GM21576 (cell line): ENCODE data around the gene ADAMTS13.
A peak's percentile ranks its signal among the peaks of the same experiment; 100 is the strongest.
"Not testable (repeated sequence)": the region's sequence is repeated elsewhere in the genome, so short reads cannot be mapped to it uniquely, and the experiment has no call there.

Experiments
- ATAC-seq: cut with Tn5 transposase; IDR thresholded peaks from one replicate; pipeline ENCODE4 v1.9.1; 2021; ENCODE audit warnings: mild to moderate bottlenecking, moderate library complexity; ENCODE audit not compliant: unreplicated experiment

The ADAMTS13 gene

DNA sequence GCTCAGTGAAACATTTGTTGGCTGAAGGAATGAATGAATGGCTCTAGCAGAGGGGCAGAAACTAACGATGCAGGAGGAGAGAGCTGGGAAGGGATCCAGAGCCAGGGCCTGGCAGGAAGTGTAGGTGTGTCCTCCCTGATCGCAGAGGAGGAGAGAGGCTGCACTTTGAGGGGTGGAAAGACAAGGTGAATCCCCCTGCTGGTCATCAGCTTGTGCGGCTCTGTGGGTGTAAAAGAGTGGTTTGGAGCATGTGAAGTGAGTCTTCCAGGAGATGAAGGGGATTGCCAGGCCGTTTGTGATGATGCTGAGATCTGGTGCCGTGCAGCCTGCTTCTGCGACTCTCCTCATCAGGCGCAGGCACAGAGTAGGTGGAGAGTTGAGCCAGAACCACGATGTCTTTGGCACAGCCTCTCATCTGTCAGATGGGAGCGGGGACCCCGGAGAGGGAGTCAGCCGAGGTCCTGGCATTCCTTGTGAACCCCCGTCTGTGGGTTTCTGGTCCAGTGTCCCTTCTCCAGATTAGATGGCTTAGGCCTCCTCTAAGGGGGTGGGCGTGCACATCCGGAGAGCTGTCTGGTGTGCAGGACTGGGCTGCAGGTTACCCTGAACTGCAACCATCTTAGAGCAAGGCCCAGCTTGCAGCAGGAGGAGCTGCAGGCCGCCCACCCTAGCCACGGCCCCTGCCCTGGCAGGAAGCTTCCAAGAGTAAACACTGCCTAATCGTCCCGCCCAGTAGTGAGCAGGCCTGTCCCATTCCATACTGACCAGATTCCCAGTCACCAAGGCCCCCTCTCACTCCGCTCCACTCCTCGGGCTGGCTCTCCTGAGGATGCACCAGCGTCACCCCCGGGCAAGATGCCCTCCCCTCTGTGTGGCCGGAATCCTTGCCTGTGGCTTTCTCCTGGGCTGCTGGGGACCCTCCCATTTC, at the start of gene ADAMTS13:
TSS of gene ADAMTS13 (plus strand) at position 753 of the 928 bp plus-strand sequence. CDS start at position 830, 77 bp downstream.
- ATAC-seq = no peak

DNA sequence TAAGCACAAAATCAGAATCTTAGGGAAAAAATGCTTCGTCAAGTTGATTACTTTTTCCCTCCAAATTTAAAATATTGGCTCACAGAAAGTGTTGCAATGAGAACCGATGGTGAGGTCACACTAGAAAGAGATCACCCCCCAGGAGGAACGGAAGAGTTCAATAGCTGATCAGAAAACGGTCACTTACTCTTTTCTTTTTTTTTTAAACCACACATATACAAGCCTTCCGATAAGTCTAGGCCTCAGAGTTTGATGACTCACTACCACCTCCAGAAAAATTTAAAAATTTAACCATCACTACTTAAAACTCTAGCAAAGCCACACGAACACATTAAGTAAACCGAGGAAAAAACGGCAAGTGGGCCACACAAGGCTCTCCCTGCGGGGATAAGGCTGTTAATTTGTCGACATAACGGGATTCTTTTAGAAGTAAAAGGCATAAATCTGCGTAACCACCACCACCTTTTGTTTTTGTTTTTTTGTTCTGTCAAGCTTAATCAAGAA, 47.5 kb upstream of the ADAMTS13 start:
- no peak for ATAC-seq

DNA sequence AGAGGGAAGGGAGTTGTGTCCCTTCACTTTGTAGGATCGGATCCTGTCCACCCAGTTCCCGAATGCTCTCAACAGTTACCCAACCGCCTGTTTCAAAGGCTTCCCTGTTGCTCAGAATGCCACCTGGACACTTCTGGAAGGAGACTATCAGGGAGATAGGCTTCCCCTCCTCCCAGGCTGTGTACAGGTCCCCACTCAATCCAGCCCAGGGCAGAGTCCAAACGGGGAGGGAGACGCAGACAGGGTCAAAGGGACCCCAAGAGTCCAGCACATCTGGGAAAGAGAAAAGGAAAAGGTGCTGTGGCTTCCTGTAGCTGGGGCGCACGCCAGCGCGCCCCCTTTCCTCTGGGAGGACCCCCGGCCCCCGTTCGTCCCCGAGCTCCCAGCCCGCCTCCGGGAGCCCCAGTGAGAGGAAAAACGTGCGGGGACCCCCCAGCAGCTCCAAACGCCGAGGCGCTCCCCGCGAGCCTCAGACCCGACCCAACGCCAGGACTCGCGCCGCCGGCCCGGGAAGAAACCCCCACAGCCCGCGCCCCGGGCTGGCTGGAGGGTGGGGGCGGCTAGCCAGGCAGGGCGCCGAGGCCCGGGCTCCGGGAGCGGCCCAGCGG, 46.9 kb upstream of the ADAMTS13 start:
- ATAC-seq = peak; percentile 10

DNA sequence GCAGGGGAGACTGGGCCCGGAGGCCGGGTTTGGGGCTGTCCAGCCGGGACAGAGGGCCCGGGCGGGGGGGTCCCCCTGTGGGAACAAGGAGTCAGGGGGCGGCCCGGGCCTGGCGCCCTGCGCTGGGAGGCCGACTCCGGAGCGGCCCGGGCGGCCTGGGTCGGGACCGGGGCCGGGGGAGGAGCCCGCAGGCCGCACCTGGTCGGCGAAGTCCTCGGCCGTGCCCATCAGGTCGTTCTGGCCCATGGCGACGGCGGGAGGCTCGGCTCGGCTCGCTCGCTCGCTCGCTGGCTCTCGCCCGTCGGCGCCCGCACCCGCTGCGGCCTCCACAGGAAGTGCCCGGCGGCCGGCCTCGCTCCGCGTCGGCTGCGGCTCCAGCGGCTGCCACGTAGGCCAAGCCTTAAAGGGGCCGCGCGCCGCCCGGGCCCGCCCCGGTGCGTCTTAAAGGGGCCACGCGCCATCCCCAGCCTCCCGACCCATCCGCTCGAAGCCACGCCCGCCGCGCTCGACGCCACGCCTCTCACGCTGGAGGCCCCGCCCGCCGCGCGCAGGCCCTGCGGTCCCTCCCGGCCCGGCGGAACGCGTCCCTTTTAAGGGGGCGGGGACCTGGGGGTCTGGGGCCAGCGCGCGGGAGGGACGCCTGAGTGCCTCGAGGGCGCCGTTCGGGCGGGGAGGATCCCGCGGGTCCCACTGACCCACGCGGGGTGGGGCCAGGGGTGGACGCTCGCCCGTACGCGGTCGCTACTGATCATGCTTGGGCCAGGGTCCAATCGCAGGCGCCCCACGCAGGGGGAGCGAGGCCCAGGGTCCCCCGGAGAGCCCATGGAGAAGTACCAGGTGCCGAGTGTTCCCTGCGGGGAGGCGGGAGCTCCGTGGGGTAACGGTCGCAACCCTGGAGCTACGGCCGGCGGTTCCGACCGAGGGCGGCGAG, 46.2 kb upstream of the ADAMTS13 start, which contains the start of the genes STKLD1 and SURF4:
TSS of gene STKLD1 (plus strand) at position 643 of the 931 bp plus-strand sequence. CDS start at position 751, 108 bp downstream.
TSS of gene SURF4 (minus strand) at position 337 of the 931 bp plus-strand sequence. CDS start at position 246, 91 bp downstream.
- ATAC-seq = peak; percentile 87

GRCh38 chr9:133377280-133377679, 44.9 kb upstream of the ADAMTS13 start:
- ATAC-seq = not testable (repeated sequence)

- no peak for ATAC-seq
Measured at GRCh38 chr9:133377721-133378216, 44.4 kb upstream of the ADAMTS13 start.

DNA sequence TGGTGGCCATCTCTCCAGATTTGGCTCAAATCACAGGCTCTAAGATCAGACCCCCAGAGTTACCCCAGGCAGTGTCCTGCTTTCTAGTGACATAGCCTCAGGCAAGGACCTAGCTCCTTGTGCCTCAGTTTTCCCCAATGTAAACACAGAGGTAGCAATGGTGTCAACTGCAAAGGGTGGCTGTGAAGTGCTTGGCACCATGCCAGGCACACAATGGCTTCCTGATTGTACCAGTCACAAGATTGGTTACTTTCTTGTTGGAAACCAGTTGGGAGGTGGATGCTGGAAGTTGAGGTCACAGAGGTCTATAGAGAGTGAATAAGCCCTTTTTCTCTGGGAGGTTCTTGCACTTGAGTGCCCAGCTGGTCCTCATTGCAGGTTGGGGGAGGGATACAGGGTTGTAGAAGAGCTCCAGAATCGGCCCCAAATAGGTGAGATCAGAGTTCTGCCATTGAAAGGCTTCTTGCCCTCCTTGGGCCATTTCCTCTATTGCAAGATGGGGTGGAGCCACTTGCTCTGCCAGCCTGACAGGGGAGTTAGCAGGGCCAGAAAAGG, 43.7 kb upstream of the ADAMTS13 start:
- no peak for ATAC-seq

DNA sequence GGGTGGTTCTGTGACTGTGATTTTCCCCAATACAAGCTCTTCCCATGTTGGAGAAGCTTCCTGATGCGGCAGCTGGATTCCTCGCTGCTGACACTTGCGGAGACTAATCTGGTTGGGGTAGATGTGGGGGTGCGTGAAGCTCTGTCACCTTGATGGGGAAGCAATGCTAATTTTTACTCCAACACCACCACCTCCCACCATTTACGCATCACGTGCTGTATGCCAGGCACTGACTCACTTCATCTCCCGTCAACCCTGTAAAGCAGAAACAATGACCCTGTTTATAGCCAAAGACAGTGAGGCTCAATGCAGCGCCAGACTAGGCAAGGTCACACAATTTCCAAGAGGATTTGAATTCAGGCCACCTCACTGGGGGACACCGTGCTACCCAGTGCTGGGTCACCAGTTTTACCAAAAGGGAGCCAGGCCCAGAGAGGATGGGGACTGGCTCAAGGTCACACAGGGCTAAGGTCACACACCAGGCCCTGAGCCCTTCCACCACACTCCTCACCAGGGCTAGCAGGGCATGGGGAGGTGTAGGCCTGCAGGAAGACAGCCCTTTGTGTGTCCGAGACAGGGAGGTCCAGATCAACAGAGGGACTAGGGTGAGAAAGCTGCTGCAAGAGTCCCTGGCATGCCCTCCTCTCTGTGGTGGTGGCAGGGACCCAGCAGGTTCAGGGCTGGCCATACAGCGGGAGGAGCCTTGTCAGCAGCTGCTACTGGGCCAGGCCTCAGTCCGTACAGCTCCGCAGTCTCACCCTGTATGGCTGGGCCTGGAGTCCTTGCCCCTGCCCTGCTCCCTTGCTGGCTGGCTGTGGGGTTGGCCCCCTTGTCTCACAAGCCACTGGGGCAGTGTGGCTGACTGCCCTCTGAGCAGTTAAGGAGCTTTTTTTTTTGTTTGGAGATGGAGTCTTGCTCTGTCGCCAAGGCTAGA, 42.7 kb upstream of the ADAMTS13 start:
- ATAC-seq = no peak

- no peak for ATAC-seq
Measured at GRCh38 chr9:133380734-133381133, 41.4 kb upstream of the ADAMTS13 start.

GRCh38 chr9:133382507-133383141, 39.5 kb upstream of the ADAMTS13 start:
- no peak for ATAC-seq

DNA sequence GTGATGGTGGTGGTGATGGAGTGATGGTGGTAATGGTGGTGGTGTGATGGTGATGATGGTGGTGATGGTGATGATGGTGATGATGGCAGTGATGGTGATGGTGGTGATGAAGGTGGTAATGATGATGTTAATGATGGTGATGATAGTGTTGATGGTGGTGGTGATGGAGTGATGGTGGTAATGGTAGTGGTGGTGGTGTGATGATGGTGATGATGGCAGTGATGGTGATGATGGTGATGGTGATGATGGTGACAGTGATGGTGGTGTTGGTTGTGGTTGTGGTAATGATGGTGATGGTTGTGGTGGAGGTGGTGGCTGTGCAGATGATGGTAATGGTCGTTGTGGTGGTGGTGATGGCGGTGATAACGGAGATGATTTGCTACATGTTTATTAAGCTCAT, 38.7 kb upstream of the ADAMTS13 start:
- ATAC-seq = no peak

GRCh38 chr9:133384736-133385321, 37.3 kb upstream of the ADAMTS13 start:
- ATAC-seq = no peak

- no peak for ATAC-seq
Measured at GRCh38 chr9:133385452-133385851, 36.7 kb upstream of the ADAMTS13 start.

GRCh38 chr9:133386338-133386737, 35.8 kb upstream of the ADAMTS13 start:
- ATAC-seq = no peak

DNA sequence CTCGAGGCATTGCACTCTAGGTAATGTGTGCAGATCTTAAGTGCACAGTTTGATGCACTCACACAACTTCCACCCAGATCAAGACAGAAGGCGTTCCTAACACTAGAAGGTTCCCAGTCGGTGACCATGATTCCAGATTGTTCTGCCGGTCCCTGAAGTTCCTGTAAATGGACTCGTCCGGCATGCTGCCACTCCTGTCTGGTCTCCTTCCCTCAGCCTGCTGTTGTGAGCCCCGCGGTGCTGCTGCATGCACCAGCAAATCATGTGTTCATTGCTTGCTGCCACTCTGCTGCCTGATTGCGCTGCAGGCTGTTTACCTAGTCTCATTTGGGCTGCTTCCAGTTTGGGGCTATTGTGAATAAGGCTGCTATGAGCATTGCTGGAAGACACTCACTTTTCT, 34.5 kb upstream of the ADAMTS13 start:
- ATAC-seq = no peak

- no peak for ATAC-seq
Measured at GRCh38 chr9:133389025-133389557, 33.1 kb upstream of the ADAMTS13 start.

- ATAC-seq = no peak
Measured at GRCh38 chr9:133389562-133389961, 32.6 kb upstream of the ADAMTS13 start.

DNA sequence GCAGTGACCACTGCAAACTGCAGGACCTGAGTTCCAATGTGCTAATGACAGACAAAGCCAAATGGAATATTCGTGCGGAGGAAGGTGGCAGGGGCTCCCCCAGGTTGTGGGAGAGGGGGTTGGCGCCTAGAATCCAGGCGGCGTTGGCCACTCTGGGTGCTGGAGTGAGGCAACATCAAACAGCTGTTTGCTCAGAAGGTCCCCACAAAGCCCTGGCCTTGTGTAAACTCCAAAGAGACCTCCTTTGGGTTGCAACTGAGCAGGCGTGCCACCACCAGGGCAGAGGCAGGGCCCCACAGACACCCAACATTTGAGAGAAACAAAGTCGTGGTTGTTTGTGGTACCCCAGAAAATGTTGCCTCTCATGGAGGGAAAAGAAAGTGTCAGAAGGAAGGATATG, 31.5 kb upstream of the ADAMTS13 start:
- ATAC-seq = no peak
